ENCODE data around the gene PSMB8. TPM values are rescaled to one million over a fixed set of nuclear protein-coding genes. Genes with fewer than 3 reads are reported as not detected.

PSMB8 gene
- total RNA-seq, 1 experiment from 2014 or later = 31.6 TPM

GRCh38 chr6:32868257-32868788, 24.5 kb upstream of the PSMB8 start:
- DNase-seq = peak; percentile 87

GRCh38 chr6:32867554-32868256, 23.9 kb upstream of the PSMB8 start:
- Histone ChIP-seq H3K79me2 (ENCODE audit: low read length) (no peaks in the 10 kb centered on the region), H4K20me1 (ENCODE audit: low read length) (no peaks in the 10 kb centered on the region), H3K4me3 (ENCODE audit: low read length) (no peak overlapping the region), H3K27ac (ENCODE audit: low read length) (no peak overlapping the region), H3F3A (ENCODE audit: low read length, unreplicated experiment) (no peaks in the 10 kb centered on the region), H3K4me1 (ENCODE audit: insufficient read depth, low read length) (no peaks in the 10 kb centered on the region), H3K36me3 (ENCODE audit: low read depth, low read length) (no peaks in the 10 kb centered on the region), H3K9me2 (replicated peaks; ENCODE audit: low read length) (no peaks in the 10 kb centered on the region), H3K9ac (ENCODE audit: low read length) (no peak overlapping the region), H3K9me3 (ENCODE audit: low read length) (no peaks in the 10 kb centered on the region), H3K4me2 (ENCODE audit: low read length) (no peak overlapping the region), H3K27me3 (ENCODE audit: low read length) (peaks cover 14% of the 10 kb centered on the region), H2AFZ (ENCODE audit: low read length) (no peak overlapping the region)
- CTCF ChIA-PET = interaction anchor here (0.7 to 2.4 kb wide), 16 partner anchors 10 to 439 kb away, joined by 3 to 90 read pairs (median 6); partner anchors contain the start of genes HLA-DMA, PSMB9, TAP1 and TAP2
- intact Hi-C loops (cut with micrococcal nuclease) = loop anchor here (1.0 to 5.0 kb wide), 3 partner anchors 29 to 165 kb away; partner anchors contain the start of gene TAP2
- BruUV-seq (replicated peaks) = no TSS peak
- no peak for DNase-seq
- ATAC-seq = no peak
- POLR2A ChIA-PET (ENCODE audit: unreplicated experiment) = interaction anchor here (0.7 to 1.4 kb wide), 2 partner anchors 14 to 29 kb away, joined by 3 to 7 read pairs; partner anchors contain the start of genes TAP1 and TAP2
- TF ChIP-seq, protein P1, sequence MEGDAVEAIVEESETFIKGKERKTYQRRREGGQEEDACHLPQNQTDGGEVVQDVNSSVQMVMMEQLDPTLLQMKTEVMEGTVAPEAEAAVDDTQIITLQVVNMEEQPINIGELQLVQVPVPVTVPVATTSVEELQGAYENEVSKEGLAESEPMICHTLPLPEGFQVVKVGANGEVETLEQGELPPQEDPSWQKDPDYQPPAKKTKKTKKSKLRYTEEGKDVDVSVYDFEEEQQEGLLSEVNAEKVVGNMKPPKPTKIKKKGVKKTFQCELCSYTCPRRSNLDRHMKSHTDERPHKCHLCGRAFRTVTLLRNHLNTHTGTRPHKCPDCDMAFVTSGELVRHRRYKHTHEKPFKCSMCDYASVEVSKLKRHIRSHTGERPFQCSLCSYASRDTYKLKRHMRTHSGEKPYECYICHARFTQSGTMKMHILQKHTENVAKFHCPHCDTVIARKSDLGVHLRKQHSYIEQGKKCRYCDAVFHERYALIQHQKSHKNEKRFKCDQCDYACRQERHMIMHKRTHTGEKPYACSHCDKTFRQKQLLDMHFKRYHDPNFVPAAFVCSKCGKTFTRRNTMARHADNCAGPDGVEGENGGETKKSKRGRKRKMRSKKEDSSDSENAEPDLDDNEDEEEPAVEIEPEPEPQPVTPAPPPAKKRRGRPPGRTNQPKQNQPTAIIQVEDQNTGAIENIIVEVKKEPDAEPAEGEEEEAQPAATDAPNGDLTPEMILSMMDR (conservative IDR thresholded peaks at IDR 0.05; ENCODE audit: low read depth, low read length) = no peak
- TF ChIP-seq EZH2 (IDR thresholded peaks at IDR 0.05; ENCODE audit: low read length, unreplicated experiment) (no peak), EZH2phosphoT487 (IDR thresholded peaks at IDR 0.05; ENCODE audit: borderline replicate concordance, low read length) (no peak)

More at GRCh38 chr6:32868257-32868788, 24.5 kb upstream of the PSMB8 start:
- Histone ChIP-seq H3F3A (ENCODE audit: low read length, unreplicated experiment) (no peaks in the 10 kb centered on the region), H3K27me3 (ENCODE audit: low read length) (peaks cover 14% of the 10 kb centered on the region), H3K4me3 (ENCODE audit: low read length) (no peak overlapping the region), H3K9ac (ENCODE audit: low read length) (no peak overlapping the region), H3K36me3 (ENCODE audit: low read depth, low read length) (no peaks in the 10 kb centered on the region), H3K9me2 (replicated peaks; ENCODE audit: low read length) (no peaks in the 10 kb centered on the region), H3K79me2 (ENCODE audit: low read length) (no peaks in the 10 kb centered on the region), H3K4me2 (ENCODE audit: low read length) (no peak overlapping the region), H3K27ac (ENCODE audit: low read length) (no peak overlapping the region), H3K9me3 (ENCODE audit: low read length) (no peaks in the 10 kb centered on the region), H3K4me1 (ENCODE audit: insufficient read depth, low read length) (no peaks in the 10 kb centered on the region), H2AFZ (ENCODE audit: low read length) (no peak overlapping the region), H4K20me1 (ENCODE audit: low read length) (no peaks in the 10 kb centered on the region)
- ATAC-seq = peak; percentile 71
- ChIA-PET POLR2A (ENCODE audit: unreplicated experiment) (interaction anchor here (0.7 to 1.4 kb wide), 2 partner anchors 15 to 30 kb away, joined by 3 to 7 read pairs; partner anchors contain the start of genes TAP1 and TAP2), CTCF (interaction anchor here (0.5 to 2.4 kb wide), 17 partner anchors 11 to 470 kb away, joined by 3 to 90 read pairs (median 5); partner anchors contain the start of genes HLA-DMA, PSMB9, TAP1 and TAP2)
- BruUV-seq (replicated peaks) = no TSS peak
- intact Hi-C loops (cut with micrococcal nuclease) = loop anchor here (1.0 to 5.0 kb wide), 3 partner anchors 30 to 166 kb away; partner anchors contain the start of gene TAP2
- no peak for TF ChIP-seq EZH2phosphoT487 (IDR thresholded peaks at IDR 0.05; ENCODE audit: borderline replicate concordance, low read length)
- TF ChIP-seq, protein P1 (conservative IDR thresholded peaks at IDR 0.05; ENCODE audit: low read depth, low read length) = peak; percentile 97
